Cardiac fibroblast (primary cell): ENCODE results near the gene PRKCA.

ENCODE experiments used
- DNase-seq, 2 donors: peaks; one replicate each; pipeline versions ENCODE4 v3.0.0 to v3.0.0-alpha.2; 2010; ENCODE audit warnings: low read depth in 2 of 2
- H3K4me3 ChIP-seq, 2 donors: replicated peaks in 1 of 2; 1 replicate in 1 of 2; 2 replicates in 1 of 2; pipeline ENCODE4 v1.5.1; 2011; ENCODE audit warnings: low read depth in 2 of 2, low read length in 2 of 2, mild to moderate bottlenecking in 2 of 2, moderate library complexity in 1 of 2
- CTCF ChIP-seq: IDR thresholded peaks from one replicate; pipeline ENCODE4 v1.5.1; 2011; ENCODE audit warnings: low read depth, mild to moderate bottlenecking, low read length, inconsistent platforms

The PRKCA gene

GRCh38 chr17:66425756-66426396 is 123.5 kb downstream of the PRKCA start:
- no peak for TF ChIP-seq CTCF
- no peak overlapping the region for H3K4me3 ChIP-seq

GRCh38 chr17:66426397-66427033 is 124.1 kb downstream of the PRKCA start:
- no peak overlapping the region for H3K4me3 ChIP-seq
- peak; percentile 18 for TF ChIP-seq CTCF
- peak; percentile 38 to 52 for DNase-seq

More at GRCh38 chr17:66425756-66426396, 123.5 kb downstream of the PRKCA start:
- no peak for DNase-seq

GRCh38 chr17:66427134-66427533 is 124.7 kb downstream of the PRKCA start:
- no peak for TF ChIP-seq CTCF
- no peak overlapping the region for H3K4me3 ChIP-seq
- no peak for DNase-seq

GRCh38 chr17:66429680-66430079 is 127.3 kb downstream of the PRKCA start:
- H3K4me3 ChIP-seq: no peak overlapping the region
- TF ChIP-seq CTCF: no peak
- no peak for DNase-seq

GRCh38 chr17:66430846-66431795 is 128.7 kb downstream of the PRKCA start:
- peak overlapping the region in 1 of 2 donors; percentile 22 for H3K4me3 ChIP-seq
- DNase-seq: peak in 1 of 2 donors; percentile 43
- no peak for TF ChIP-seq CTCF

- TF ChIP-seq CTCF: no peak
- H3K4me3 ChIP-seq: peak overlapping the region in 1 of 2 donors; percentile 22
- peak; percentile 87 to 88 for DNase-seq
Measured at GRCh38 chr17:66431910-66432309, 129.5 kb downstream of the PRKCA start.
